KMS-11 (cell line): ENCODE measurements around the gene LRRC63.

Experiments used
- H2AFZ ChIP-seq: fragments of 200-600 bp; sonication (generic); 2 replicates; pipeline ENCODE4 v1.6.1; 2016; ENCODE audit warnings: antibody characterized with exemption, mixed run types, low read depth
- H3K27ac ChIP-seq: fragments of 200-600 bp; sonication (generic); 2 replicates; pipeline ENCODE4 v1.6.1; 2016; ENCODE audit warnings: mild to moderate bottlenecking, mixed run types
- H3K27me3 ChIP-seq: fragments of 200-600 bp; sonication (generic); 2 replicates; pipeline ENCODE4 v1.6.1; 2017; ENCODE audit warnings: mild to moderate bottlenecking, low read depth, mixed run types, moderate library complexity; ENCODE audit not compliant: insufficient read depth
- H3K36me3 ChIP-seq: fragments of 200-600 bp; sonication (generic); 2 replicates; pipeline ENCODE4 v1.6.1; 2017; ENCODE audit warnings: mild to moderate bottlenecking, mixed run types; ENCODE audit not compliant: insufficient read depth
- H3K4me1 ChIP-seq: fragments of 200-600 bp; sonication (generic); 2 replicates; pipeline ENCODE4 v1.6.1; 2016; ENCODE audit warnings: mild to moderate bottlenecking, low read depth, mixed run types; ENCODE audit not compliant: poor library complexity, severe bottlenecking
- H3K4me2 ChIP-seq: fragments of 200-600 bp; sonication (generic); 2 replicates; pipeline ENCODE4 v1.7.0; 2016; ENCODE audit warnings: mild to moderate bottlenecking, mixed run types
- H3K4me3 ChIP-seq: fragments of 200-600 bp; sonication (generic); IDR thresholded peaks from 2 replicates; pipeline ENCODE4 v1.6.1; 2017; ENCODE audit warnings: low read depth, low read length, mixed read lengths; ENCODE audit not compliant: insufficient read depth
- H3K79me2 ChIP-seq: fragments of 200-600 bp; sonication (generic); 2 replicates; pipeline ENCODE4 v1.6.1; 2016; ENCODE audit warnings: low read depth, mixed run types; ENCODE audit not compliant: insufficient read depth
- H3K9ac ChIP-seq: fragments of 200-600 bp; sonication (generic); 2 replicates; pipeline ENCODE4 v1.6.1; 2016; ENCODE audit warnings: mild to moderate bottlenecking, mixed run types
- H4K20me1 ChIP-seq: fragments of 200-600 bp; sonication (generic); 2 replicates; pipeline ENCODE4 v1.6.1; 2016; ENCODE audit warnings: mild to moderate bottlenecking, mixed run types; ENCODE audit not compliant: insufficient read depth
- CTCF ChIP-seq: fragments of 200-600 bp; sonication (generic); conservative IDR thresholded peaks from 2 replicates; pipeline ENCODE4 v1.6.1; 2017; ENCODE audit warnings: low read depth, mild to moderate bottlenecking, antibody characterized with exemption, low read length, moderate library complexity, mixed read lengths

The LRRC63 gene

GRCh38 chr13:46315036-46315435 is 103.3 kb downstream of the LRRC63 start:
- no peak for TF ChIP-seq CTCF
- no peak overlapping the region for H3K4me3 ChIP-seq
- no peak overlapping the region for H3K9ac ChIP-seq
- no peaks in the 10 kb centered on the region for H3K79me2 ChIP-seq
- H3K27me3 ChIP-seq = no peaks in the 10 kb centered on the region
- H2AFZ ChIP-seq = no peak overlapping the region
- peaks cover 8% of the 10 kb centered on the region for H3K4me1 ChIP-seq
- no peaks in the 10 kb centered on the region for H3K36me3 ChIP-seq
- H4K20me1 ChIP-seq = no peaks in the 10 kb centered on the region
- H3K4me2 ChIP-seq = no peak overlapping the region
- H3K27ac ChIP-seq = no peak overlapping the region

GRCh38 chr13:46315491-46316075 is 103.9 kb downstream of the LRRC63 start:
- H3K27ac ChIP-seq = no peak overlapping the region
- H4K20me1 ChIP-seq = no peaks in the 10 kb centered on the region
- H3K4me2 ChIP-seq = no peak overlapping the region
- H3K4me3 ChIP-seq = no peak overlapping the region
- H3K27me3 ChIP-seq = no peaks in the 10 kb centered on the region
- H2AFZ ChIP-seq = no peak overlapping the region
- H3K4me1 ChIP-seq = peaks cover 8% of the 10 kb centered on the region
- H3K36me3 ChIP-seq = no peaks in the 10 kb centered on the region
- H3K79me2 ChIP-seq = no peaks in the 10 kb centered on the region
- H3K9ac ChIP-seq = no peak overlapping the region
- TF ChIP-seq CTCF = no peak

GRCh38 chr13:46317120-46317519 is 105.4 kb downstream of the LRRC63 start:
- Histone ChIP-seq H3K4me1 (peaks cover 12% of the 10 kb centered on the region), H2AFZ (no peak overlapping the region), H3K9ac (no peak overlapping the region), H3K36me3 (no peaks in the 10 kb centered on the region), H3K4me3 (no peak overlapping the region), H3K27me3 (no peaks in the 10 kb centered on the region), H3K4me2 (no peak overlapping the region), H4K20me1 (no peaks in the 10 kb centered on the region), H3K27ac (no peak overlapping the region), H3K79me2 (no peaks in the 10 kb centered on the region)
- no peak for TF ChIP-seq CTCF

- Histone ChIP-seq H3K79me2 (no peaks in the 10 kb centered on the region), H4K20me1 (no peaks in the 10 kb centered on the region), H3K4me1 (peaks cover 6% of the 10 kb centered on the region), H3K9ac (no peak overlapping the region), H3K36me3 (no peaks in the 10 kb centered on the region), H2AFZ (no peak overlapping the region), H3K4me3 (no peak overlapping the region), H3K27ac (no peak overlapping the region), H3K27me3 (no peaks in the 10 kb centered on the region), H3K4me2 (no peak overlapping the region)
- TF ChIP-seq CTCF = no peak
Observed at GRCh38 chr13:46318986-46319385, 107.3 kb downstream of the LRRC63 start.
